Bronchial epithelial cell (primary cell): ENCODE results near the gene UBL4B. TPM values are rescaled to one million over a fixed set of nuclear protein-coding genes. Genes with fewer than 3 reads are reported as not detected.
A peak's percentile ranks its signal among the peaks of the same experiment; 100 is the strongest.

Experiments
- DNase-seq: peaks from one replicate; pipeline ENCODE4 v3.0.0-alpha.2; 2010; ENCODE audit warnings: low read depth
- FAIRE-seq: peaks from 2 replicates; lab custom pipeline; 2011; peaks lifted over from hg19 to GRCh38; lab: Jason Lieb, UNC
- H3K27me3 ChIP-seq: 2 replicates; pipeline ENCODE4 v1.5.1; 2011; ENCODE audit warnings: low read length; ENCODE audit not compliant: control insufficient read depth, insufficient read depth
- H3K36me3 ChIP-seq: 2 replicates; pipeline ENCODE4 v1.5.1; 2011; ENCODE audit warnings: low read length; ENCODE audit not compliant: control insufficient read depth, insufficient read depth
- H3K4me3 ChIP-seq: 2 replicates; pipeline ENCODE4 v1.5.1; 2011; ENCODE audit warnings: mild to moderate bottlenecking, low read depth, low read length, control low read depth
- total RNA-seq: library from RNA; depleted of rRNA; stranded (reverse); fragments of >200 nt; gene quantifications from 2 replicates; pipeline ENCODE4 v1.2.1, GENCODE V29; 2014
- TF ChIP-seq, protein P1 (sequence below): IDR thresholded peaks from 2 replicates; pipeline ENCODE4 v1.5.1; 2011; ENCODE audit warnings: mild to moderate bottlenecking, moderate library complexity, low read length, control low read depth, inconsistent platforms; ENCODE audit not compliant: insufficient read depth, severe bottlenecking

UBL4B gene
- total RNA-seq, 1 donor from 2014 or later, result not detected

DNA sequence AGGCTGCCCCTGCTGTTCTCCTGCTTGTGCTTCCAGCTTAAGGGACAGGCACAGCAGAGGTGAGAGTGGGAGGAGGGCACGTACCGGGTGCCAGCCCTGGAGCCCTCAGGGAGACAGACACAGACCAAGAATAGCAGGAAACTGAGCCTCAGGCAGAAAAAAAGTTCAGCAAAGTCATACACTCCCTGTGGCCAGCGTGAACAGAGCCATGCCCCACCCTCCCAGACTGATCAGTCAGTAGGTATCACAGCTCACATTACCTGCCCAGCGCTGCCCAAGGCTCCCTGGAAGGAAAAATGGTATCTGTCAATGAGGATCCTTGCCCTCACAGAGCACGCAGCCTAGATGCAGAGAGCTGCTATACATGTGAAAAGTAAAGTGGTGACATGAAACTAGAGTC, 1.3 kb downstream of the UBL4B start:
- peaks cover 13% of the 10 kb centered on the region for H3K27me3 ChIP-seq
- FAIRE-seq, result no peak
- H3K4me3 ChIP-seq, result no peak overlapping the region
- H3K36me3 ChIP-seq, result no peaks in the 10 kb centered on the region
- TF ChIP-seq, protein P1, sequence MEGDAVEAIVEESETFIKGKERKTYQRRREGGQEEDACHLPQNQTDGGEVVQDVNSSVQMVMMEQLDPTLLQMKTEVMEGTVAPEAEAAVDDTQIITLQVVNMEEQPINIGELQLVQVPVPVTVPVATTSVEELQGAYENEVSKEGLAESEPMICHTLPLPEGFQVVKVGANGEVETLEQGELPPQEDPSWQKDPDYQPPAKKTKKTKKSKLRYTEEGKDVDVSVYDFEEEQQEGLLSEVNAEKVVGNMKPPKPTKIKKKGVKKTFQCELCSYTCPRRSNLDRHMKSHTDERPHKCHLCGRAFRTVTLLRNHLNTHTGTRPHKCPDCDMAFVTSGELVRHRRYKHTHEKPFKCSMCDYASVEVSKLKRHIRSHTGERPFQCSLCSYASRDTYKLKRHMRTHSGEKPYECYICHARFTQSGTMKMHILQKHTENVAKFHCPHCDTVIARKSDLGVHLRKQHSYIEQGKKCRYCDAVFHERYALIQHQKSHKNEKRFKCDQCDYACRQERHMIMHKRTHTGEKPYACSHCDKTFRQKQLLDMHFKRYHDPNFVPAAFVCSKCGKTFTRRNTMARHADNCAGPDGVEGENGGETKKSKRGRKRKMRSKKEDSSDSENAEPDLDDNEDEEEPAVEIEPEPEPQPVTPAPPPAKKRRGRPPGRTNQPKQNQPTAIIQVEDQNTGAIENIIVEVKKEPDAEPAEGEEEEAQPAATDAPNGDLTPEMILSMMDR, result no peak
- DNase-seq, result no peak

DNA sequence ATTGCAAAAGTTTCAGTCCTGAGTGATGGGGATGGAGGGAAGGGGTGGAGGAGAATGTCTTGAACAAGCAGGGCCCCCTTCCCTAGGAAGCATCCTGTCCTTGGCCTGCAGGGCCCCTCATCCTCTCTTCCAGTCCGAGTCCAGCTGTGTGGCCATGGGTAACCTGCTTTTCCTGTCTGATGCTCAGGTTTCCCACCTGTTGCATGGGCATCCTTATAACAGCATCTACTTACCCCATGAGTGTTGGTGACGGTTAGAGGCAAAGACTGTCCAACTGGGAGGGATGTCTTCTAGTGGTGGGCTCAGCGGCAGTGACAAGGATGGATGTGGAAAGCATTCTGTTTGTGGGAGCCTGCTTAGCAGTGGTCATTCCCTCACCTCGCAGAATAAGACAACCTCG, 1.9 kb downstream of the UBL4B start:
- FAIRE-seq (no peak), DNase-seq (no peak)
- TF ChIP-seq, protein P1, result no peak
- no peaks in the 10 kb centered on the region for H3K36me3 ChIP-seq
- no peak overlapping the region for H3K4me3 ChIP-seq
- peaks cover 12% of the 10 kb centered on the region for H3K27me3 ChIP-seq

DNA sequence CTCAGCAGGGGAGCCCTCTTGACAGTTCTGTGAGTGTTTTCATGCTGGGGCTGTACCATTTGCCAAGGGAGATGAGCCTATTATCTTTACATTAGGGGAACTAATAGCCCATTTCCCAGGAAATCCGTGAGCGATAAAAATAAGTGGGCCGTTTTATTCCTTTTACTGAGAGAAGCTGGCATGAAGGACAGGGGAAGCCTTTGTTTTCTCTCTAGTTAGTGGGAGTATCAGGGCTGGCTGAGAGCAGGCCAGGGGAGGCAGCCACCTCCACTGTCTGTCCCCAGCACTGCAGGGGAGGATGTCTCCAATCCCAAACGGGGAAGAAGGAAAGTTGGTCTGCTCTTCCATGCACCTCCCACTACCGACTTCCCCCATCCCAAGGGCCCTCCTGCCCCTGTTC, 2.5 kb downstream of the UBL4B start:
- DNase-seq (no peak), FAIRE-seq (no peak)
- peaks cover 12% of the 10 kb centered on the region for H3K27me3 ChIP-seq
- TF ChIP-seq, protein P1, result no peak
- H3K4me3 ChIP-seq, result no peak overlapping the region
- H3K36me3 ChIP-seq, result no peaks in the 10 kb centered on the region

DNA sequence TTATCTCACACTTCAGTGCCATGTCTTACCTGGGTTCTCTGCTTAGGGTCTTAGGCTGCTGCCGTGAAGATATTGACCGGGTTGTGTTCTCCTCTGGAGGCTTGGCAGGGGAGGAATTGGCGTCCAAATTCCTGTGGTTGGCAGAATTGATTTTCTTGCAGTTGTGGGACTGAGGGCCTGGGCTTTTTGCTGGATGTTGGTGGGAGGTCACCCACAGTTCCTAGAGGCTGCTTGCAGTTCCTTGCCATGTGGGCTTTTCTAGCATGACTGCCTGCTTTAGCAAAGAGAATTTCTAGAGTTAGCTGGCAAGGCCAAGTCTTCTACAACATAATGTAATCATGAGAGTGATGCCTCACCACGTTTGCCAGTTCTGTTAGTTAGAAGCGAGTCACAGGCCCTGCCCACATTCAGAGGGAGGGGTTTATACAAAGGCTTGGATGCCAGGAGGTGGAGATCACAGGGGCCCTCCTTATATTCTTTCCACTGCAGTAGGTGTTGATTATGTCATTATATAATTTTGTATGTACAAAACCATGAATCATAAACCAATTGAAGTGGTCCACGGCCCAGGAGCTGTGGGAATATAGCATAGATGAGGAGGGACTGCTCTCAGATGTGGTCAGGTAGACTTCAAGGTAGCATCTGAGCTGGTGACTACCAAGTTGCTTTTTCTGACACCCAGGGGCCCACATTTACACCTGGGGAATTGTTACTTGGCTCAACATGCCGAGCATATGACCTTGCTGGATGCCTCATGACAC, 6.6 kb downstream of the UBL4B start:
- no peak for FAIRE-seq
- Histone ChIP-seq H3K27me3 (peaks cover 3% of the 10 kb centered on the region), H3K4me3 (no peak overlapping the region), H3K36me3 (no peaks in the 10 kb centered on the region)
- TF ChIP-seq, protein P1, result no peak
- DNase-seq, result peak; percentile 61

DNA sequence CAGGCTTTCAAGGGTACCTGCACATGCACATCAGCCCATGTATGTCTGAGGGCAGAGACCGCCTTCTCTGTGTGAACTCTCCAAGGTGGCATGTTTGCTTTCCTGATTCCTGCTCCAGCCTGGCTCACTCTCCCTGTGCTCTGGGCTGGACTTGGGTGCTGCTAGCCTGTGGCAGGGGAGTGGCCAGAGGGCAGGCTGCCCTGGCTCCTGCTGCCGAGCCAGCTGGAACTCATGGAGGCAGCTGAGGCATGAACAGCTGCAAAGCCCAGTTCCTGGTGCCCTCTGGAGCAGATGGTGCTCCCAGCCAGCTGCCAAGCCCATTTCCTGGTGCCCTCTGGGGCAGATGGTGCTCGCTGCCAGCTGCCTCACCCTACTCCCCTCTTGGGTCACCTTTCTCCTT, 7.6 kb downstream of the UBL4B start:
- Histone ChIP-seq H3K36me3 (no peaks in the 10 kb centered on the region), H3K27me3 (no peaks in the 10 kb centered on the region), H3K4me3 (no peak overlapping the region)
- DNase-seq (no peak), FAIRE-seq (no peak)
- TF ChIP-seq, protein P1, result no peak

DNA sequence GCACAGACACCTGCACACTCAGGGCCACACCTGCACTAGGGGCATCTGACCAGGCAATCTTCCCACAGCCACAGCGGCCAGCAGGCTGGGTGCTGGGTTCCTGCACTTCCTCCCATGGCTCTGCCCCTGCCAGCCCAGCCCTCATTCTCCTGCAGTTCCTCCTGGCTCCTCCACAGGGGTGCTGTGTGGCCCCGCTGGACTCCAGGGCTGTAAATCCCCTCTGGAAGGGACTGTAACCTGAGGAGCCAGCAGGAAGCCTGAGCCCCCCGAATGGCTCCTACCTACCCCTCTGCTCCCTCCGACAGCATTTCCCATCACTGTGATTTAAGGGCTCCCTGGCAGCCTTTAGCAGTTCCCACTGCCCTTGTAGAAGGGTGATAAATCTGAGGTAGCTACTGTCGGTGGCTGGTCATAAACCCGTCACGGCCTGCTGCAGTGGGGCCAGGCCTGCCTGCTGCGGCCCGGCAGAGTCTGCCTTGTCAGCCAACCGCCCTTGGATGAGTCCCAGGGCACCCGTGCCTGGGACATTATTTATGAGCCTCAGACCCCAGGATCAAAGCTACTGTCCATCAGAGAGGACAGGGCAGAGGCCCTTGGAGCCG, 8.8 kb downstream of the UBL4B start:
- no peak for DNase-seq
- Histone ChIP-seq H3K4me3 (no peak overlapping the region), H3K27me3 (no peaks in the 10 kb centered on the region), H3K36me3 (no peaks in the 10 kb centered on the region)
- TF ChIP-seq, protein P1, result no peak
- FAIRE-seq, result no peak
